ENCODE results near the gene PDE8B. TPM values are rescaled to one million over a fixed set of nuclear protein-coding genes. Genes with fewer than 3 reads are reported as not detected.

PDE8B gene
- total and polyA plus RNA-seq, 2 experiments from 2014 or later: 0.45 to 0.91 TPM

- TF ChIP-seq ETS1 (IDR thresholded peaks at IDR 0.05) (no peak), EZH2phosphoT487 (IDR thresholded peaks at IDR 0.05; ENCODE audit: unreplicated experiment) (no peak), ZNF114 (CRISPR knock-in tag; IDR thresholded peaks at IDR 0.05) (no peak)
Measured at GRCh38 chr5:77427998-77428397, 217.5 kb downstream of the PDE8B start (continued).

GRCh38 chr5:77428526-77428925, 218.0 kb downstream of the PDE8B start:
- no peak for DNase-seq (ENCODE audit: low spot score)
- H3K27me3 ChIP-seq (ENCODE audit: insufficient read depth): no peaks in the 10 kb centered on the region
- no peaks in the 10 kb centered on the region for H4K20me1 ChIP-seq (replicated peaks; ENCODE audit: insufficient read depth)
- no peaks in the 10 kb centered on the region for H3K4me1 ChIP-seq (ENCODE audit: insufficient read depth)
- H3K9me3 Mint-ChIP-seq: no peaks in the 10 kb centered on the region
- no peak overlapping the region for H3K4me3 ChIP-seq
- H3K4me3 Mint-ChIP-seq: no peak overlapping the region
- TF ChIP-seq ETS1 (IDR thresholded peaks at IDR 0.05) (no peak), ZNF114 (CRISPR knock-in tag; IDR thresholded peaks at IDR 0.05) (no peak), POLR2AphosphoS5 (IDR thresholded peaks at IDR 0.05; ENCODE audit: low read depth) (no peak), REST (IDR thresholded peaks at IDR 0.05; ENCODE audit: unreplicated experiment) (no peak), NANOG (IDR thresholded peaks at IDR 0.05; ENCODE audit: borderline replicate concordance) (no peak), EZH2 (IDR thresholded peaks at IDR 0.05; ENCODE audit: low read depth, unreplicated experiment) (no peak), CTCF (conservative IDR thresholded peaks at IDR 0.05; ENCODE audit: low read depth in 2 of 2) (no peak), CREB1 (CRISPR knock-in tag; IDR thresholded peaks at IDR 0.05; ENCODE audit: low read depth) (no peak), ZNF462 (CRISPR knock-in tag; IDR thresholded peaks at IDR 0.05) (no peak)
- H3K36me3 ChIP-seq (ENCODE audit: insufficient read depth): 0 out of 2 replicates have a peak, but pooled peaks cover 7% of the 10 kb centered on the region
- no peak overlapping the region for H2AFZ ChIP-seq
- no peaks in the 10 kb centered on the region for H3K4me1 Mint-ChIP-seq
- ATAC-seq: no peak
- no peaks in the 10 kb centered on the region for H3K27me3 Mint-ChIP-seq (ENCODE audit: insufficient read depth, low read depth, poor library complexity)
- H3K4me2 ChIP-seq: no peak overlapping the region
- peaks cover 3% of the 10 kb centered on the region; the same call in 1 of the 3 replicates for H3K36me3 Mint-ChIP-seq (ENCODE audit: low read depth)
- no peak overlapping the region for H3K27ac ChIP-seq (ENCODE audit: low read depth)
- H3F3A ChIP-seq (replicated peaks; ENCODE audit: low read depth): no peaks in the 10 kb centered on the region
- no peaks in the 10 kb centered on the region for H3K9me2 ChIP-seq (ENCODE audit: insufficient read depth)
- no peak overlapping the region for H3K27ac Mint-ChIP-seq
- H3K79me2 ChIP-seq (replicated peaks; ENCODE audit: insufficient read depth): no peaks in the 10 kb centered on the region

Data from GM23338 (cell line).